ENCODE data around the gene CTAGE1. TPM values are rescaled to one million over a fixed set of nuclear protein-coding genes. Genes with fewer than 3 reads are reported as not detected.

Gene CTAGE1
- total and polyA plus RNA-seq, 10 of the 15 experiments (the other 5 are each of a cell fraction or from before 2014, with no cell fraction given) = 0.01 TPM; not detected in 9

DNA sequence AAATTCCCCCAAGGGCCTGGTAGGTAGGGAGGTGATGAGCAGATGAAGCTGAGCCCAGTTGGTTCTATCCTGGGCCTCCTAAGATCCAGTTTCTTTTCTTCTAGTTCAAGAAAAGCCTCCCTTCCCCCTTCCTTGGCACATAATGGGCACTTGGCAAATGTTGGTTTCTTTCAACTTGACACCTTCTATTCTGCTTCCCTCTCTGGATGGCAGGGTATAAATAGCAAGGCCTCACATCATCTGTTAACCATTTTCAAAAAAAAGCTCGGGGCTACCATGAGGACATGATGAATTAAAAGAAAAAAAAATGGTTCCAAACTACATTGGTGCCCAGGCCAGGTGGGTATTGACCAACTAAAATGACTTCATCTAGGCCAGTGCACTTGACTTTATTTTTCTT, 29.9 kb downstream of the CTAGE1 start:
- H3K9ac ChIP-seq (ENCODE audit: control insufficient read depth, insufficient read depth, low read length) = no peak overlapping the region
- ATAC-seq = no peak
- in situ Hi-C loops (cut with MboI) (no loop called here), intact Hi-C loops (cut with micrococcal nuclease; ENCODE audit: unreplicated experiment) (no loop called here)
- FAIRE-seq = no peak
- POLR2A ChIA-PET = no interaction called here
- BruUV-seq (replicated peaks) = no TSS peak
- no peak overlapping the region for H3K4me2 ChIP-seq (ENCODE audit: control insufficient read depth, insufficient read depth)
- H3K4me1 ChIP-seq (ENCODE audit: control insufficient read depth, insufficient read depth, low read length) = no peaks in the 10 kb centered on the region
- RAD21 ChIA-PET (ENCODE audit: unreplicated experiment) = no interaction called here
- no peaks in the 10 kb centered on the region for H3K79me2 ChIP-seq (ENCODE audit: control insufficient read depth, insufficient read depth, low read length)
- no peaks in the 10 kb centered on the region for H3K36me3 ChIP-seq (ENCODE audit: control insufficient read depth in 2 of 2, insufficient read depth in 2 of 2, low read length in 1 of 2)
- no peak overlapping the region for H2AFZ ChIP-seq (ENCODE audit: control insufficient read depth, low read depth, low read length)
- H3K4me3 ChIP-seq = no peak overlapping the region
- H3K27ac ChIP-seq (ENCODE audit: control insufficient read depth, insufficient read depth) = no peak overlapping the region
- 0% methylated on average over 1 of the region's 1 CpG for WGBS (ENCODE audit: insufficient coverage, insufficient replicate concordance, low lambda C conversion rate, missing lambda C conversion rate)
- TF ChIP-seq, protein P1, sequence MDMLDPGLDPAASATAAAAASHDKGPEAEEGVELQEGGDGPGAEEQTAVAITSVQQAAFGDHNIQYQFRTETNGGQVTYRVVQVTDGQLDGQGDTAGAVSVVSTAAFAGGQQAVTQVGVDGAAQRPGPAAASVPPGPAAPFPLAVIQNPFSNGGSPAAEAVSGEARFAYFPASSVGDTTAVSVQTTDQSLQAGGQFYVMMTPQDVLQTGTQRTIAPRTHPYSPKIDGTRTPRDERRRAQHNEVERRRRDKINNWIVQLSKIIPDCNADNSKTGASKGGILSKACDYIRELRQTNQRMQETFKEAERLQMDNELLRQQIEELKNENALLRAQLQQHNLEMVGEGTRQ (IDR thresholded peaks at IDR 0.05; ENCODE audit: borderline replicate concordance, low read depth, low read length) = no peak
- TF ChIP-seq, protein P2, sequence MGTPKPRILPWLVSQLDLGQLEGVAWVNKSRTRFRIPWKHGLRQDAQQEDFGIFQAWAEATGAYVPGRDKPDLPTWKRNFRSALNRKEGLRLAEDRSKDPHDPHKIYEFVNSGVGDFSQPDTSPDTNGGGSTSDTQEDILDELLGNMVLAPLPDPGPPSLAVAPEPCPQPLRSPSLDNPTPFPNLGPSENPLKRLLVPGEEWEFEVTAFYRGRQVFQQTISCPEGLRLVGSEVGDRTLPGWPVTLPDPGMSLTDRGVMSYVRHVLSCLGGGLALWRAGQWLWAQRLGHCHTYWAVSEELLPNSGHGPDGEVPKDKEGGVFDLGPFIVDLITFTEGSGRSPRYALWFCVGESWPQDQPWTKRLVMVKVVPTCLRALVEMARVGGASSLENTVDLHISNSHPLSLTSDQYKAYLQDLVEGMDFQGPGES (IDR thresholded peaks at IDR 0.05) = no peak
- no peak for TF ChIP-seq ZBED1 (IDR thresholded peaks at IDR 0.05; ENCODE audit: borderline replicate concordance)
- no peak for TF ChIP-seq SPI1 (IDR thresholded peaks at IDR 0.05; ENCODE audit: borderline replicate concordance, insufficient read depth, low read depth, low read length)
- H3K27me3 ChIP-seq (replicated peaks in 1 of 2; ENCODE audit: control insufficient read depth in 2 of 2, insufficient read depth in 2 of 2, low read length in 1 of 2) = no peaks in the 10 kb centered on the region; a peak in 1 of 4 replicates
- CTCF ChIA-PET = no interaction called here
- no peaks in the 10 kb centered on the region for H3K9me3 ChIP-seq (replicated peaks; ENCODE audit: control insufficient read depth, insufficient read depth, low read length)
- DNase-seq (ENCODE audit: low read depth, low spot score) = no peak
- SMC1A ChIA-PET (ENCODE audit: uncharacterized antibody, unreplicated experiment) = no interaction called here
- H4K20me1 ChIP-seq (ENCODE audit: control insufficient read depth, insufficient read depth) = no peaks in the 10 kb centered on the region

DNA sequence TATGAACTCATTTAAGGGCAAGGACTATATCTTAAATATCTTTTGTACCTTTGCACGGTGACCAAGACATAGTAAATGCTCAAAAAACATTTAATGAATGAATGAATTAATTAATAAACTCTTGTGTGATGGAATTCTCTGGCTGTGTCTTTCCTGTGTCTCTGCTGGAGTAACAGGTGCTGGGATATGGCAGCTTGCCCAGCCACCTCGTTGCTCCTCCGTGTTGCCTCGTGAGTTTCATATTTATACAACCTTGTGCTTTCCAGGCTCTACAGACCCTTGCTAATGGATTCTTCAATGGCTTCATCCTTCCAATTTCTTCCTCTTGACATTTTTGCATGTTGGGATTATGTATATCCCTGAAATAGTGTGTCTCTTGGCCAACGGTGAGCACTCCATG, 30.4 kb downstream of the CTAGE1 start:
- Histone ChIP-seq H2AFZ (ENCODE audit: control insufficient read depth, low read depth, low read length) (no peak overlapping the region), H3K27me3 (replicated peaks in 1 of 2; ENCODE audit: control insufficient read depth in 2 of 2, insufficient read depth in 2 of 2, low read length in 1 of 2) (no peaks in the 10 kb centered on the region; a peak in 1 of 4 replicates), H4K20me1 (ENCODE audit: control insufficient read depth, insufficient read depth) (no peaks in the 10 kb centered on the region), H3K4me3 (no peak overlapping the region), H3K4me2 (ENCODE audit: control insufficient read depth, insufficient read depth) (no peak overlapping the region), H3K9me3 (replicated peaks; ENCODE audit: control insufficient read depth, insufficient read depth, low read length) (no peaks in the 10 kb centered on the region), H3K36me3 (ENCODE audit: control insufficient read depth in 2 of 2, insufficient read depth in 2 of 2, low read length in 1 of 2) (no peaks in the 10 kb centered on the region), H3K79me2 (ENCODE audit: control insufficient read depth, insufficient read depth, low read length) (no peaks in the 10 kb centered on the region), H3K9ac (ENCODE audit: control insufficient read depth, insufficient read depth, low read length) (no peak overlapping the region), H3K27ac (ENCODE audit: control insufficient read depth, insufficient read depth) (no peak overlapping the region), H3K4me1 (ENCODE audit: control insufficient read depth, insufficient read depth, low read length) (no peaks in the 10 kb centered on the region)
- ATAC-seq (no peak), FAIRE-seq (no peak), DNase-seq (ENCODE audit: low read depth, low spot score) (no peak)
- BruUV-seq (replicated peaks) = no TSS peak
- intact Hi-C loops (cut with micrococcal nuclease; ENCODE audit: unreplicated experiment) = no loop called here
- in situ Hi-C loops (cut with MboI) = no loop called here
- ChIA-PET CTCF (no interaction called here), POLR2A (no interaction called here), SMC1A (ENCODE audit: uncharacterized antibody, unreplicated experiment) (no interaction called here), RAD21 (ENCODE audit: unreplicated experiment) (no interaction called here)
- 7% methylated on average over 5 of the region's 5 CpGs for WGBS (ENCODE audit: insufficient coverage, insufficient replicate concordance, low lambda C conversion rate, missing lambda C conversion rate)
- TF ChIP-seq, protein P3, sequence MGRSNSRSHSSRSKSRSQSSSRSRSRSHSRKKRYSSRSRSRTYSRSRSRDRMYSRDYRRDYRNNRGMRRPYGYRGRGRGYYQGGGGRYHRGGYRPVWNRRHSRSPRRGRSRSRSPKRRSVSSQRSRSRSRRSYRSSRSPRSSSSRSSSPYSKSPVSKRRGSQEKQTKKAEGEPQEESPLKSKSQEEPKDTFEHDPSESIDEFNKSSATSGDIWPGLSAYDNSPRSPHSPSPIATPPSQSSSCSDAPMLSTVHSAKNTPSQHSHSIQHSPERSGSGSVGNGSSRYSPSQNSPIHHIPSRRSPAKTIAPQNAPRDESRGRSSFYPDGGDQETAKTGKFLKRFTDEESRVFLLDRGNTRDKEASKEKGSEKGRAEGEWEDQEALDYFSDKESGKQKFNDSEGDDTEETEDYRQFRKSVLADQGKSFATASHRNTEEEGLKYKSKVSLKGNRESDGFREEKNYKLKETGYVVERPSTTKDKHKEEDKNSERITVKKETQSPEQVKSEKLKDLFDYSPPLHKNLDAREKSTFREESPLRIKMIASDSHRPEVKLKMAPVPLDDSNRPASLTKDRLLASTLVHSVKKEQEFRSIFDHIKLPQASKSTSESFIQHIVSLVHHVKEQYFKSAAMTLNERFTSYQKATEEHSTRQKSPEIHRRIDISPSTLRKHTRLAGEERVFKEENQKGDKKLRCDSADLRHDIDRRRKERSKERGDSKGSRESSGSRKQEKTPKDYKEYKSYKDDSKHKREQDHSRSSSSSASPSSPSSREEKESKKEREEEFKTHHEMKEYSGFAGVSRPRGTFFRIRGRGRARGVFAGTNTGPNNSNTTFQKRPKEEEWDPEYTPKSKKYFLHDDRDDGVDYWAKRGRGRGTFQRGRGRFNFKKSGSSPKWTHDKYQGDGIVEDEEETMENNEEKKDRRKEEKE (IDR thresholded peaks at IDR 0.05) = no peak
- TF ChIP-seq DPF2 (IDR thresholded peaks at IDR 0.05) (no peak), CBX3 (IDR thresholded peaks at IDR 0.05; ENCODE audit: borderline replicate concordance, low read depth) (no peak), ZSCAN29 (IDR thresholded peaks at IDR 0.05) (no peak), FOS (IDR thresholded peaks at IDR 0.05; ENCODE audit: borderline replicate concordance, extremely low read depth, insufficient read length) (no peak)
- TF ChIP-seq, protein P4, sequence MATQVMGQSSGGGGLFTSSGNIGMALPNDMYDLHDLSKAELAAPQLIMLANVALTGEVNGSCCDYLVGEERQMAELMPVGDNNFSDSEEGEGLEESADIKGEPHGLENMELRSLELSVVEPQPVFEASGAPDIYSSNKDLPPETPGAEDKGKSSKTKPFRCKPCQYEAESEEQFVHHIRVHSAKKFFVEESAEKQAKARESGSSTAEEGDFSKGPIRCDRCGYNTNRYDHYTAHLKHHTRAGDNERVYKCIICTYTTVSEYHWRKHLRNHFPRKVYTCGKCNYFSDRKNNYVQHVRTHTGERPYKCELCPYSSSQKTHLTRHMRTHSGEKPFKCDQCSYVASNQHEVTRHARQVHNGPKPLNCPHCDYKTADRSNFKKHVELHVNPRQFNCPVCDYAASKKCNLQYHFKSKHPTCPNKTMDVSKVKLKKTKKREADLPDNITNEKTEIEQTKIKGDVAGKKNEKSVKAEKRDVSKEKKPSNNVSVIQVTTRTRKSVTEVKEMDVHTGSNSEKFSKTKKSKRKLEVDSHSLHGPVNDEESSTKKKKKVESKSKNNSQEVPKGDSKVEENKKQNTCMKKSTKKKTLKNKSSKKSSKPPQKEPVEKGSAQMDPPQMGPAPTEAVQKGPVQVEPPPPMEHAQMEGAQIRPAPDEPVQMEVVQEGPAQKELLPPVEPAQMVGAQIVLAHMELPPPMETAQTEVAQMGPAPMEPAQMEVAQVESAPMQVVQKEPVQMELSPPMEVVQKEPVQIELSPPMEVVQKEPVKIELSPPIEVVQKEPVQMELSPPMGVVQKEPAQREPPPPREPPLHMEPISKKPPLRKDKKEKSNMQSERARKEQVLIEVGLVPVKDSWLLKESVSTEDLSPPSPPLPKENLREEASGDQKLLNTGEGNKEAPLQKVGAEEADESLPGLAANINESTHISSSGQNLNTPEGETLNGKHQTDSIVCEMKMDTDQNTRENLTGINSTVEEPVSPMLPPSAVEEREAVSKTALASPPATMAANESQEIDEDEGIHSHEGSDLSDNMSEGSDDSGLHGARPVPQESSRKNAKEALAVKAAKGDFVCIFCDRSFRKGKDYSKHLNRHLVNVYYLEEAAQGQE (IDR thresholded peaks at IDR 0.05; ENCODE audit: low read depth, low read length) = no peak

Measured in GM12878 (cell line).